Frontal cortex (tissue), 4 donors: ENCODE data around the gene PCCA. TPM values are rescaled to one million over a fixed set of nuclear protein-coding genes. Genes with fewer than 3 reads are reported as not detected.
"Not testable (repeated sequence)": the region's sequence is repeated elsewhere in the genome, so short reads cannot be mapped to it uniquely, and the experiment has no call there.

Source experiments
- DNase-seq, 2 donors: peaks; one replicate each; pipeline ENCODE4 v3.0.0; 2012; ENCODE audit warnings: low spot score in 2 of 2
- FAIRE-seq: peaks from 2 replicates; lab custom pipeline; 2012; peaks lifted over from hg19 to GRCh38; lab: Jason Lieb, UNC
- small RNA-seq: library from RNA; depleted of rRNA; stranded (forward); fragments of <200 nt; gene quantifications from one replicate; pipeline ENCODE3, GENCODE V24; 2014
- total RNA-seq: library from RNA; depleted of rRNA; stranded (reverse); fragments of >200 nt; gene quantifications from one replicate; pipeline ENCODE4 v1.2.3, GENCODE V29; 2014
- donor health status: control.
- donor health status: control.
- donor health status: control.

The PCCA gene
- total RNA-seq, 1 donor from 2014 or later, result 413 TPM

- FAIRE-seq, DNase-seq: not testable (repeated sequence)
Measured at GRCh38 chr13:100577239-100577638, 488.3 kb downstream of the PCCA start.

Small RNA genes within 50 kb of the gene (small RNA-seq; reads per million reads assigned to genes)
- gene AL356575.1, result not detected

Other genes with a start within 250 kb of the PCCA start
- 1.6 TPM for gene ZIC5, start 117.3 kb upstream of the PCCA start, total RNA-seq
- 2.4 TPM for gene ZIC2, start 107.3 kb upstream of the PCCA start, total RNA-seq